Lung (tissue), 12 donors: ENCODE data around the gene TRAPPC3L. TPM values are rescaled to one million over a fixed set of nuclear protein-coding genes. Genes with fewer than 3 reads are reported as not detected.

Experiments used
- ATAC-seq: fragments of 200-7000 bp; cut with Tn5 transposase; one replicate; pipeline ENCODE4 v1.9.1; 2020; ENCODE audit warnings: moderate number of reproducible peaks; ENCODE audit not compliant: insufficient read depth, low FRiP score
- DNase-seq, 3 donors: peaks; one replicate each; pipeline ENCODE4 v3.0.0-alpha.2; 2013 to 2017
- H3K27ac ChIP-seq, 2 donors: one replicate each; pipeline ENCODE4 v1.5.1; 2013; ENCODE audit warnings: mild to moderate bottlenecking in 2 of 2, moderate library complexity in 2 of 2, control low read depth in 1 of 2, inconsistent platforms in 1 of 2, low read depth in 1 of 2, low read length in 1 of 2
- H3K27me3 ChIP-seq, 3 donors: one replicate each; pipeline ENCODE4 v1.5.1; 2013; ENCODE audit warnings: low read length in 2 of 3; ENCODE audit not compliant: control insufficient read depth in 3 of 3, insufficient read depth in 3 of 3
- H3K36me3 ChIP-seq, 4 donors: one replicate each; pipeline ENCODE4 v1.5.1; 2013; ENCODE audit warnings: low read length in 4 of 4, mild to moderate bottlenecking in 1 of 4, moderate library complexity in 1 of 4; ENCODE audit not compliant: control insufficient read depth in 4 of 4, insufficient read depth in 4 of 4
- H3K4me1 ChIP-seq, 5 donors: one replicate each; pipeline ENCODE4 v1.5.1; 2013; ENCODE audit warnings: low read length in 5 of 5, mild to moderate bottlenecking in 2 of 5, moderate library complexity in 1 of 5; ENCODE audit not compliant: control insufficient read depth in 5 of 5, insufficient read depth in 5 of 5
- H3K4me3 ChIP-seq: one replicate; pipeline ENCODE4 v1.5.1; 2013; ENCODE audit warnings: mild to moderate bottlenecking, control low read depth, moderate library complexity
- H3K9ac ChIP-seq, 2 donors: one replicate each; pipeline ENCODE4 v1.5.1; 2013; ENCODE audit warnings: low read length in 2 of 2, control low read depth in 1 of 2; ENCODE audit not compliant: insufficient read depth in 1 of 2
- H3K9me3 ChIP-seq, 4 donors: one replicate each; pipeline ENCODE4 v1.5.1; 2013; ENCODE audit warnings: low read length in 3 of 4, mild to moderate bottlenecking in 1 of 4, moderate library complexity in 1 of 4; ENCODE audit not compliant: control insufficient read depth in 4 of 4, insufficient read depth in 3 of 4
- CTCF ChIP-seq: IDR thresholded peaks from 2 replicates; pipeline ENCODE4 v1.5.1; 2012; ENCODE audit warnings: mild to moderate bottlenecking; ENCODE audit errors: control extremely low read depth, extremely low read depth
- WGBS, 2 donors: extraction: QIAGEN DNeasy Blood & Tissue Kit; methylation state at CpG; one replicate each; pipeline ENCODE4 v1.1.7; 2013; 5-methylcytosine and 5-hydroxymethylcytosine counted together
- polyA plus RNA-seq, 2 donors: library from polyadenylated mRNA; stranded (reverse); fragments of 200-250 nt; gene quantifications; one replicate each; pipeline ENCODE4 v1.2.1, GENCODE V29; 2013
- total RNA-seq, 2 donors: library from RNA; depleted of rRNA in 1 of 2; stranded (reverse); fragments of >200 nt in 1 of 2; gene quantifications; one replicate each; pipeline ENCODE4 v1.2.1, GENCODE V29; 2014 to 2021
- donor health status: control.
- donor health status: control.
- donor health status: Bipolar disorder and iron deficiency.
- donor health status: healthy.
- donor health status: DM: yes; HTN: yes; CAD: no.

The TRAPPC3L gene
- total and polyA plus RNA-seq, 4 donors = 0.07 to 0.28 (median 0.25) TPM; not detected in 1

- DNase-seq (no peak), ATAC-seq (no peak)
- no peak overlapping the region for H3K9ac ChIP-seq
- peaks cover 0 to 11% (median 0%) of the 10 kb centered on the region in 5 donors for H3K4me1 ChIP-seq
- no peaks in the 10 kb centered on the region for H3K36me3 ChIP-seq
- TF ChIP-seq CTCF = no peak
- H3K27me3 ChIP-seq = no peaks in the 10 kb centered on the region
- H3K9me3 ChIP-seq = no peaks in the 10 kb centered on the region
- no peak overlapping the region for H3K4me3 ChIP-seq
- H3K27ac ChIP-seq = no peak overlapping the region
These were observed 93.6 kb downstream of the TRAPPC3L start for GRCh38 chr6:116451916-116452315.

GRCh38 chr6:116450769-116451740 lies 94.4 kb downstream of the TRAPPC3L start:
- 68 to 73% methylated on average over 9 of the region's 9 CpGs for WGBS, 2 donors
- H3K27ac ChIP-seq = no peak overlapping the region
- no peak for ATAC-seq

GRCh38 chr6:116450185-116450710 lies 95.2 kb downstream of the TRAPPC3L start:
- Histone ChIP-seq H3K9me3 (no peaks in the 10 kb centered on the region), H3K9ac (no peak overlapping the region), H3K4me3 (no peak overlapping the region), H3K27me3 (no peaks in the 10 kb centered on the region), H3K27ac (no peak overlapping the region), H3K4me1 (peaks cover 0 to 12% (median 0%) of the 10 kb centered on the region in 5 donors), H3K36me3 (no peaks in the 10 kb centered on the region)
- no peak for TF ChIP-seq CTCF
- WGBS, 2 donors = 75 to 87% methylated on average over 1 of the region's 1 CpG
- ATAC-seq (no peak), DNase-seq (no peak)

More at GRCh38 chr6:116450769-116451740, 94.4 kb downstream of the TRAPPC3L start:
- no peak for DNase-seq
- no peaks in the 10 kb centered on the region for H3K36me3 ChIP-seq
- no peak overlapping the region for H3K9ac ChIP-seq
- no peaks in the 10 kb centered on the region for H3K27me3 ChIP-seq
- H3K4me1 ChIP-seq = peaks cover 0 to 12% (median 0%) of the 10 kb centered on the region in 5 donors
- no peak overlapping the region for H3K4me3 ChIP-seq
- H3K9me3 ChIP-seq = no peaks in the 10 kb centered on the region
- TF ChIP-seq CTCF = no peak
